Middle frontal gyrus (tissue), 1 donor: ENCODE results near the gene SPX.

Experiments used
- DNase-seq: peaks from one replicate; pipeline ENCODE4 v3.0.0-alpha.2; 2015; ENCODE audit warnings: low spot score; ENCODE audit errors: extremely low spot score

The SPX gene

DNA sequence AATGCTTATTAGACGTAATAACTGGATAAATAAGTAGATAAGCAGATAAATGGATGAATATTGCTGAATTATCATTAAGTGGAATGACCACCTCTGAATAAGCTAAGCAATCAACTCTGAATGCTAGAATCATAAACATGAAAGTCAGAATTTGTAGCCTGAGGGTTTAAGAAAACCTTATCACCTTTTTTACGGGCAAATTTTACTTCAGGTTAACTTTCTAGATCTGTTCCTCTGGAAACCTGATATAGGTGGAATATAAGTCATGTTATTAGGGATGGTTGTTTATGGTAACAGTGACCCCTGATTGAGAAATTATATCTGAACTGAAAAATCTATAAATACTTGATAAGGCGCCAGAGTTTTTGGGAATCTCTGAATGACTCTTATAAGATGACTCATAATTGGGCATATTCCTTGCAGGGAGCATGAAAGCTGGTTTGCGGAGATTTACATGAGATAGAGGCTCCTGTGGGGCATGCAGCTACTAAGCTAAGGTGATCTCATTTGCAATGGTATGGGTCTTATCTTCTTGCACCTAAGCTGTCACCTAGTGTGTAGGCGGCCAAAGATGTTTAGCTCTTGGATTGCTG lies 12.1 kb downstream of the SPX start:
- no peak for DNase-seq

DNA sequence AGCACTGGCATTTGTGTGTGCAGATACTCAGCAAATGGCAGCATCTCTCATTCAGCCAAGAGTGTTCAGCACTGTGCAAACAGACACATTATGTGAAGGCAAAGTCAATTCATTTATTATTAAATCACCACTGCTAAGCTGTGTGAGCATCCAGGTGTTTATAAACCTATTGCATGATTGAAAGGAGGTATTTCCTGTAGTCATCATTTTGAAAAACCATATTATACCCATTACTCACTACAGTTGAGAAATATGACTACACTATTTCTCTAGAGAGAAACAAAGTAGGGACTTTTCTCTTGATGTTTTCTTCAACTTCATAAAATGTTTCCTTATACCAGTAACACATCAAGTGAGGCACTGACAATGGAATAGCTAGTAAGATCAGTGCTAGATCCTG lies 13.7 kb downstream of the SPX start:
- no peak for DNase-seq

DNA sequence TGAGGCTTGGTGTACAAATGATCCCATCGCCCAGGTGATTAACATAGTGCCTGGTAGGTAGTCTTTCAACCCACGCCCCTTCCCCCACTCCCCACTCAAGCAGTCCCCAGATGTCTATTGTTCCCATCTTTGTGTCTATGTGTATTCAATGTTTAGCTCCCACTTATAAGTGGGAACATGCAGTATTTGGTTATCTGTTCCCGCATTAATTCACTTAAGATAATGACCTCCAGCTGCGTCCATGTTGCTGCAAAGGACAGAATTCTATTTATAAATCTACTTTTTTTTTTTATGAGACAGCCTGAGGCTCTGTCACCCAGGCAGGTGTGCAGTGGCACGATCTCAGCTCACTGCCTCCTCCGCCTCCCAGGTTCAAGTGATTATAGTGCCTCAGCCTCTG lies 15.7 kb downstream of the SPX start:
- DNase-seq = no peak

DNA sequence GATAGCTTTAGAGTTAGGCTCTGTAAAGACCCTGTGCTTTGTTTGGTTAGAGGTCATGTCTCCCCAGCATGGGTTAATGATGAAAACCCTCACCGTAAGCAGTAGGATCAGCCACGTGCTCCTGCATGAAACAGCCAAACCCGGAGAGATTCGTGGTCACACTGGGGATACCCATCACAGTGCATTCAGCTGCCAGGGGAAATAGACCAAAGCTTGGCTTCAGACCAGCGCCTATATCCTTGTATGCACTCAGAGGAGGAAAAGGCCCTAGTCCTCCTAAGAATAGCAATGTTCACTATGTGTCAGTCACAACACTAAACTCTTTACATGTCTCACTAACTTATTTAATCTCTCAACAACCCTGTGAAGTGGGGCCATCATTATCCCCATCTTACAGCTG lies 16.3 kb downstream of the SPX start:
- no peak for DNase-seq

DNA sequence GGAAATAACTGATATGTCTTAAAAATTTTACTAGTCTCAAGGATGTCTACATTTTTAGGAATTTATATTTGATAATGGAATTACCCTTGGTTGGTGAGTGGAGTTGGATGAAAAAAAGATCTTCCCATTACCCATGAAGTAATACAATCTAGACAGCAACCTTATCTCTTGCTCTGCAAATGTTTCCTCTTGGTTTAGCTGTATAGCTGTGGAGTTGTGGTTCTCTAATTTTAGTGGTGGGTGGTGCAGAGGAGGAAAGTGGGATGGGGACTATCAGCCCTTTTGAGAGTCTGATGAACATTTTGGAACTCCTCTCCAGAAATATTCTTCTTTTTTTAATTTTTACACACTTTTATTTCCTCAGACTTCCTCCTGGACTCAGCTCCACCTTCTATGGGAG lies 17.1 kb downstream of the SPX start:
- no peak for DNase-seq

DNA sequence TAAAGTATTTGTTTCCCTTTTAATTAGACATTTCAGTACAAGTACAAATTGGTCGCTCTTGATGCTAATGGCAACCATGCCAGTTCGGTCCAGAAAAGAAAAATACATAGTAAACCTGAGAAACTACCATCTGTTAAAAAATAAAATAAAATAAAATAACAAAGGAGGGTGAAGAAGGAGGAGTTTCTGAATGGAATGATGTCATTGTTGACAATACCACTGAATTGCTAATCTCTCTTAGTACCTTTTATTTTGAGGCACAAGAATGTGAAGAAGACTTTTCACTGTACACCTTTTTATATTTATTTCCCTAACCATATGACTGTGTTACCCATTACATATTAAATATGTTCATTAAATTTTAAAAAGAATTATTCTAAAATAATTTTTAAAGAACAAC lies 19.5 kb downstream of the SPX start:
- DNase-seq = no peak

DNA sequence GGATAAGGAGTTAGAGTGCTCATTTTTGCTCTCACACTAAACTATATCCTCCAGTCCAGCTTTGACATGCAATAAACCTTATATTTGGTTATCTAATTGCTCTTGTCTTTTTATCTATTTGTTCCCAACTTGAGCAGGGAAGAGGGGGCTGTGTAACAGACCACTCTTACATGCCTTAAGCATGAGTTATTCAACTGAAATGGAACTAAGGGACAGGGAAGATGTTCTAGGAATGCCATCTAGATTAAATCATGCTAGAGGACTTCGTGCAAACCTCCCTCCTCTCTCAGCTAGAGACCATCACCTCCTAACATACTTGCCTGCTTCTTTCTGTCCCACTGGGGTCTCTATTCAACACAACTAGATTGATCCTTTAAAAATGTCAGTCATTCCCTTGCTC lies 20.6 kb downstream of the SPX start:
- DNase-seq = no peak

DNA sequence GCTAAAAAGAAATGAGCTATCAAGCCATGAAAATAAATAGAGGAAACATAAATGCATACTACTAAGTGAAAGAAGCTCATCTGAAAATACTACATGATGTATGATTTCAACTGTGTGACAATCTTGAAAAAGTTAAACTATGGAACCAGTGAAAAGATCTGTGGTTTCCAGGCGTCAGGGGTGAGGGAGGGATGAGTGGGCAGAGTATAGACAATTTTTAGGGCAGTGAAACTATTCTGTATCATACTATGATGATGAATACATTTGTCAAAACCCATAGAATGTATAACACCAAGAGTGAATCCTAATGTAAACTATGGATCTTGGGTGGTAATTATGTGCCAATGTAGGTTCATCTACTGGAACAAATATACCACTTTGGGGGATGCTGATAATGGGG lies 21.3 kb downstream of the SPX start:
- DNase-seq = no peak

DNA sequence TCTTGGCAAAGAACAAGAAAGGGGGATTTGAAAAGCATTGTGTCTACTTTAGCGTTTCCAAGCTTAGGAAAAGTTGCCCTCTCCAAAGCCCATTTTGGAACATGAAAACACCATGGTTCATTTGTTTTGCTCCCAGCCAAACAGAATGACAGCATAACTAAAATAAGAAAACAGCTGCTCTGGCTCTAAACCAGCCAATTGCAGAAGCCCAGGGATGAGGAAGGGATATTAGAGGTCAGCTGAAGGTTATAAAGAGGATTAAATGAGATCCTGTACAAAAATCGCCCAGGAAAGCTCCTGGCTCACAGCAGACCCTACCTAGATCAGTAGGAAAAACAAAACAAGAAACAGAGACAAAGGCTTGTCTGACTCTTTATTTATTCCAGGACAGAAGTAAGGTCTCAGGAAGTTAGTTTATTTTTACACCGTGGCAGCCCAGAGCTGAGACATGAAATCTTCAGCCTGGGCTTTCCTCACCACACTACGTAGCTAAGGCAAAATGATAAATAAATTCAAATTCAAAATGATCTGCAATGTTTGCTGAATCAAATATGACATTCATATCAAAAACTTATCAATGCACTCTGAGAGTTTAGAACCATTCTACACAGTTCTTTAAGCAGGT lies 25.9 kb downstream of the SPX start:
- no peak for DNase-seq

DNA sequence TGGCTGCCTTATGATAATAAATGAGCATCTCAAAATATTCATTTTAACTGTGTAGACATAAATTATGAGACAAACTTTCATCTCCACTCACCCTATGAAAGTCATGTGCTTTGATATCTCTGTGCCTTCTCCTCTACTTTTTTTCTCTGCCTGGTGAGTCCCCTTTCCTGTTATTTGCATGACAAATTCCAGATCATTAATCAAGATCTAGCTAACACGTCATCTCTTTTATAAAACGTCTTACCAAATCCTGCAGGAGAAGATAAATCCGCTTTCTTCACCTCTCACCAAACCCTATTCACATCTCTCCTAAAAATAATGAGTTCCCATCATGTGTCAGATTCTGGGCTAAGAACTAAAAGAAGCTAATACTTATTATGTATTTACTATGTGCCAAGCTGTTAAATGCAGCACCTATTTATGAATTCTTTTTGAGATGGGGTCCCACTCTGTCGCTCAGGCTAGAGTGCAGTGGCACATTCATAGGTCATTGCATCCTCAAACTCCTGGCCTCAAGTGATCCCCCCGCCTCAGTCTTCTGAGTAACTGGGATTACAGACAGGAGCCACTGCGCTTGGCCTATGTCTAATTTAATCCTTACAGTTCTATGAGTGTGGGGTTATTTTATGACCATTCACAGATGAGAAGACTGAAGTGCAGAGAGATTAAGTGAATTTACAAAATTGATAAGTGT lies 26.7 kb downstream of the SPX start:
- DNase-seq = no peak

DNA sequence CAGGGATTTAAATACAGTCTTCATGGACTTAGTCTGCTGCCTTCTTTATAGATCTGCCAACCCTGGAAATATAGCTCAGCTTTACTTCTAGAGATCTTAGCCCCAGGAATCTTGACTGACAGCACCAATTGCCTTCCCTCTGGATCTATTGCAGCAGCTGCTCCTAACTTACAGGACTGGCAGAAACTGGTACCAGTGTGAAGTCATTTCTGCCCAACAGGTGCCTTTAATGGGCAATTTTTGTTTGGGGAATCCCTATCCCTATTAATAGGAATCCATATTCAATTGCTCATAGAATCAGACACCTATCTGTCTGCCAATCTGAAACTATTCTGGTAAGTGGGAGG lies 27.2 kb downstream of the SPX start:
- no peak for DNase-seq

DNA sequence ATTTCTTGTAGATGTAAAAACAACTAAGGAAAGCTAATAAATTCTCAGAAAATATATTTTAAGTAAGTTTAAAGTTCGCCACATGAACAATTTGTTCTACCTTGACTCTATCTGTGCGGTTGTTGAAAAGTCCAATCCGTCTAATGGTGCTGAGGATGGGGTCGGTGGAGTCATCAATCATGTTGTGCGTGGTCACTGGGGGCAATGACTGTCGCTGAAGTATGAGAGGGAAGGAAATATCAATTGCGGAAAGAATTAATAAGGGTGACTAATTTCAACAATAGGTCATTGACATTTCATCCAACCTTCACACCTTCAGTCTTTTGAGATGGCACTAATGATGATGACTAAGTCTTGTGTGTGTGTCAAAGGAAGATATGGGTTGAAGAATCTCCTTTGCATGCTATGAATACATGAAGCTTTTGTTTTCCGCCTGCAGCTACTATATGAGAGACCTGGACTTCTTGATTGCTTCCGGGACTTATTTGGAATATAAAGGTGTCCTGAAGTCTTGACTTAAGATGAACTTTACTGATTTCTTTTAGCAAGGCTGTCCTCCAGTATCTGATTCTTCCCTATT lies 32.1 kb downstream of the SPX start:
- DNase-seq = no peak

DNA sequence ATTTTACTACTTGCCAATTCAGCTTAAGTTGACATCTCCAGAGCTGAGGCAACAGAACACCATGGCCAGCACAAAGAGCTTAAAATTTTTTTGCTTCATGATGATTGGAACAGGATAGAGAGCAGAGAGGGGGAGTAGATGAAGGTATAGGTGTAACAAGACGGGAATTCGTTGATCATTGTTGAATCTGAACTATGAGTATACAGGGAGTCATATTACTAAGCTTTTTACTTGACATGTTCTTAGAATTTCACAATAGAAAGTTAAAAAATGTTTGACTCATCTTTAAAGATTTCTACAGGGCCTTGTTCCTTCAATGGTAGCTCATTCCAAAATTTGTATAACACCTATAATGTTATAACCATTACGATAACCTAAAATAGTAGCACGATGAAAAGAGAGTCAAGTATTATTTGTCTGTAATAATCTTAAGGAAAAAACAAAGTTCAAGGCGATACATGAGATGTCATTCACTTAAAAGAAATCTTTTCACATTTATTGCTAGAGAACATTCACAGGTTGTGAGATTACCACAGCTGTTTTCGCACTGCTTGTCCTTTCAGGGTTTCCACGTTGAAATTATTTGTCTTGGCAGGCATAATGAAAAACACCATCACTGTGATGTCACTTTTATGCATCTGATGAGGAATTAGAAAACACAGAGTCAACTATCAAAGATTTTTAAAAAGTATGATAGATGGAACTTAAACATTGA lies 33.9 kb downstream of the SPX start:
- no peak for DNase-seq

DNA sequence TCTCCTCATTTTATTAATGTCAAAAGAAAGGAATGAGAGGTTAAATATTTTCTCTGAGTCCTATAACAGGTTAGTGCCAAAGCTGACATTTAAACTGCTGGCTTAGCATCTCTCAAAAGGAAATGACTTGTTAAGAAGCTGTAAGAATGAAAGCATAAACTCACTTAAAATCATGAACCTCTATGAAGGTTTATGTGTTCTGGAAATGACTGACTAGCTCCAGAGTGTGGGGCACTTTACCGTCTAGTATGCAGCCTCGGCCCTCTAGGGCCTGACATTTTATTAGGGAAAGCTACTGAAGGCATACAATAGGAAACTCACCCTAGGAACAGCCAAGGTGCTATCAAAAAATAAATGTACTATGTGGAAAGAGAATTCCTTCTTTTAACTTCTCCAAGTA lies 35.1 kb downstream of the SPX start:
- DNase-seq = no peak

DNA sequence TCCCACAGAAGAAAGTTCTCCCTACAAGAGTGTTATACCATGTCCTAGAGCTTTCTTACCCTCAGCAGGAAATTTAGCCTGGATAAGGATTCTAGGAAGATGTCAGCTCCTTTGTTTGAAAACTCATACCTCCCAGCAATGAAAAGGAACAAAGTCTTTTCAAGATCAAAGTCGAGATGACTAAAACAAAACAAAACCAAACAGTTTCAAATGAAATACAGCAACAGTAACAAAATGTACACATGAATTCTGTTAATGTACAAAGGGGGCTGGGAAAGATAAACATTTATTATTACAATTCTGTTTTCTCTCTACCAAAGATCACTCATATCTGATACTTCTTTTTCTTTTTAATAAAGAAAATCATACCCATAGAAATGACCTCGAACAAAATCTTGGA lies 36.8 kb downstream of the SPX start:
- no peak for DNase-seq

DNA sequence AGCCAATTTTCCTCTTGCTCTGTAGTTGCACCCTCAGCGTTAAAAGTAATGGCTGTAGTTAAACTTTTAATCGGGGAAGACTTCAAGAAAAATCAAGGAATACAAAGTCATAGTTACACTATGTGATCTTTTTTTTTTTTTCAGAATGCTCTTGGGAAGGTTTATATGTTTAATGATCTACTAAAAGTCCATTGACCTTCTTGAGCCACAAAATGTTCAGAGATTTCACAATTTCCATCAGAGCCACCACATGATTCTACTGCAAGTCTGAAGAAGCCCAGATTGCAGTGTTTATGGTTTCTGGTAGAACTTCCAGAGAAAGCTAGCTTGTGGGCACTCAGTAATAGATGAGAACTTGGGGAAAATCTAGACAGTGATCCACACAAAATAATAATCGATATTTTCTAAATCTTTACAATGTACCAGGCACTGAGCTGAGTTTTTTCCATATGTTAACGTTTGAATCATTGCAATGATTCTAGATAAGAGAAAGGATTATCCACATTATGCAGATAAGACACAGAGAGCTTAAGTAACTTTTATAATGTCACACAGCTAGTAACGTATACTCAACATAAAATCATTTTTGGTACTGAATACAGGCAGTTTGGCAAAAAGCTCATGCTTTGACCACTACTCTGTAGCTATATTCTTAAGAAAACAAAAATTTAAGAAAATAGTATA lies 40.3 kb downstream of the SPX start:
- DNase-seq = no peak

DNA sequence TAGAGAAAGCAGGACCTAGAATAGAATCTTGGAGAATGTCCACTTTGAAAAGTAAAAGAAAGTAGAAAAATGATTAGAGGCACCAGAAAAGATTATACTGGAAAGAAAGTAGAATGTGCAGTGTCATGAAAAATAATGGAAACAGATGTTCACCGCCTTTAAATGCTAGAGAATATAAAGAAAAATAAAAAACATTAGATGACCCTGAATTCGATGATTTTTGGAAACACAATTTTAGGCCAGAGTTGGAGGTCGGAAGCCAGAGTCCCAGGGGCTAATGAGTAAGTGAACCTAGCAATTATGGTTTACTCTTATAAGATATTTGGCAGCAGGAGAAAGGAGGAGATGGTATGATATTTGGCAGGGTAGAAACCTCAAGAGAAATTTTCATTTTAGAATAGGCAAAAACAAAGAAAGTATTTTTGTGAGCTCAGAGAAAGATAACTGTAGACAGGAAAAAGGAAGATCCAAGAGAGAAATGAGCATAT lies 40.9 kb downstream of the SPX start:
- DNase-seq = no peak

DNA sequence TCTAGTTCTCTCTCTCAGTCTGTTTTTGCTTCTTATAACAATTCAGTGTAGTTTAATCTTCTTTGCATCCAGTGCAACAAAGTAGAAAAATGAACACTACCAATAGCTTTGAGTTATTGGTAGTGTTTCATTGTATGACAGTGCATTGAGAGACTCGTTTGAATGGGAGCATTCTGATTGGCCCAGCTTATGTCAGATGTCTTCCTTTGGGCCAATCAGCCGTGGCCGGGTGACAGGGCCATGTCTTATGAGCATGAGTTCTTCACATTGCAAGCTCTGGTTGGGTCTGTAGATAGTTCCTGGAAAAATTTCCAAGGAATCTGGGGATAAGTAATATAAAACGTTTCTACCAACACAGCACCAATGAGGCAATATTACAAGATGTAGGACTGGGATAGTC lies 42.0 kb downstream of the SPX start:
- no peak for DNase-seq

DNA sequence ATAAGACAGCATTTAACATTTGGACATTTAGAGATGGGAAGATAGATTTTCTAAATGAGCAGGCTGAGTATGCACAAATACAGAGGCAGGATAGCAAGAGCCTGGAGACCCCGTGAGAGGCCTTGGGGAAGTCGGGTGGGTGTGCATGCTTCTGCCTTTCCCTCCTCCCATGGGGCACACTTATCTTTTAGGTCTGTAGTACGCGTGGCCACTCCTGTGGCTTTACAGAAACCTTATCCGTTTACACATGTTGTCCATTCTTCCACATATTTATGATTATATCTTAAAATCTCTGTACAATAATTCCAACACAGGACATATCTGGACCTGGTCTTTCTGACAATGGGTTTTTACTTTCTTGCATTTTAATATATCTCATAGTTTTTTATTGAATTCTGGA lies 45.0 kb downstream of the SPX start:
- no peak for DNase-seq

DNA sequence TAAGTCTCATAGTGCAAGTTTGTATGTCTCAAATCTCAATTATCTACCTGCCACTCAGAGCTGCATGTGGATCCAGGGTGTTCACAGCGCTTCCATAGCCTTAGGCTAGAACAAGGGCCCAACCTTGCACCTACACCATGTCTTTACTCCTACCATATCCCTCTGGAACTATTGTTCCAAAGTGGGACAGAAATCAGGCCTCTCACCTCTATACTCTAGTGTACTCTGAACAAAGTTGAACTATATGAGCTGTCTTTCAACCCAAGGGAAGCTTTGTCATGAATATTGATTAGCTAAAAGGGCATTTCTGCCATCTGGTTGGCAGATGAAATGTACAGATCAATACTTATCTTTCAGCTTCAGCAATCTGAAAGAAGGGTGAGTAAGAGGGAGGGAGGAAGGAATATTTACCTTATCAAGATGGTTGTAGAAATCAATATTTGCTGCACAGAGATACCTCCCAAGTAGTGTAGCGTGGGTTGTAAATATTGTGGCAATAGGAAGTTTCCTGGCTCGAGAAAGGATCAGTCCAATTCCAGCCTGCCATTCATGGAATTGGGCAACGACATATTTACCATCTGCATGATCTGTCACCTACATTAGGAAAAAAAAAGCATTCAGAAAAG lies 47.8 kb downstream of the SPX start:
- DNase-seq = no peak

DNA sequence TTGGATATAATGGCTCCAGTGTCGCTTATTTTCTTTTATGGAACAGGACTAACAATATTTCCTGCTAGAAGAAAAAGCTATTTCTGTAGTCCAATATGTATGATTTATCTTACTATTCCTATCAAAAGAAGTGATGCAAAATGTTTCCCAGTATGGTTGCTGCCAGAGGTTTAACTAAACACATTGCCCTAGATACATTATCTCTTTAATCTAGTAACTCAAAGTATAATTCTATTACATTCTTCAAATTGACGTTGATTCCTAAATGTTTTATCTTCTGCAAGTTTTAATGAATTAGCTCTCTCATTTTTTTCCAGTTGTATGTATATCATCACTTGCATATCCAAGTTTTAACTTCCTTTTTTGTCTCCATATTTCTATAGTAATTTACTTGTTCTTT lies 50.3 kb downstream of the SPX start:
- no peak for DNase-seq
